HS-27A (cell line): ENCODE results near the gene ELOVL3.
"Not testable (repeated sequence)": the region's sequence is repeated elsewhere in the genome, so short reads cannot be mapped to it uniquely, and the experiment has no call there.

ENCODE experiments used
- DNase-seq: peaks from one replicate; pipeline ENCODE4 v3.0.0-alpha.2; 2012; ENCODE audit warnings: low read depth, missing footprints

Gene ELOVL3, protein sequence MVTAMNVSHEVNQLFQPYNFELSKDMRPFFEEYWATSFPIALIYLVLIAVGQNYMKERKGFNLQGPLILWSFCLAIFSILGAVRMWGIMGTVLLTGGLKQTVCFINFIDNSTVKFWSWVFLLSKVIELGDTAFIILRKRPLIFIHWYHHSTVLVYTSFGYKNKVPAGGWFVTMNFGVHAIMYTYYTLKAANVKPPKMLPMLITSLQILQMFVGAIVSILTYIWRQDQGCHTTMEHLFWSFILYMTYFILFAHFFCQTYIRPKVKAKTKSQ

DNA sequence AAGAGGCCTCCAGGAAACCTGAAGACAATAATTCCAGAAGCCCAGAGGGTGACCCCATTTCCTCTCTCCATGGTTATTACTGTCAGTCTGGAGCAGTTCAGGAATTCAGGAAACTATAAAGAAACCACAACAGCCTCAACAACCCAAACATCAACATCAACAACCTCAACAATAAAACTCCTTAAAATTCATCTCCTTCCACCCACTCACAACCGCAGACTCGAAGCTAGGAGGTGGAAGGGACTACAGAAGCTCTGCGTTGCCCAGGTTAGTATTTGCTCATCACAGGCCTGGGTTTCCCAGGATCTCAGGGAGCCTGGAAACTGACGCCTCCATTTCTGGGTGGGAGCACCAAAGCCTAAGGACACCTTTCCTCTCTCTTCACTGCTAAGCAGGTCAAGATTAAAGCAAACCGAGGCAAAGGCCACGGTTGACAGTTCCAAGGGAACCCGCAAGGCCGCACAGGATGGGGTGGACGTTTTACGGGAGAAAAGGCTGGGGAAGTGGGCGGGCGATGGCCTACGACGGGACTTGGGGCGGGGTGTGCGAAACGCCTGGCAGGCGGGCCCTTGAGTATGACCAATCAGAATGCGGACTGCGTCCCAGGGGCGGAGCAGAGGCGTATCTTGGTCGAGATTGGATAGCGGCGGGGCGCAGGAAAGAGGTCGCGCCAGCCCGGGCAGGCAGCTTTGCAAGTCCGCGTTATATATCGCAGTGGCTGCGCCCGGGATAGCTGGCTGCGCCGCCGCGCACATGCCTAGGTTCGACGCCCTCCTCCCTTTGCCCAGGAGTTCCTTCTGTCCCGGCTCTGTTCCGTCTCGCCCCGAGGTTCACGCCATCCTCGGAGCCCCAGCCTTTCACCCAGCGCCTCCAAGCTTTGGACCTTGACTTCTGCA, at the start of gene ELOVL3:
ELOVL3 (plus strand) TSS at position 654 of the 896 bp plus-strand sequence. CDS start 250 bp downstream, outside the sequence.
- DNase-seq = peak; percentile 62

DNA sequence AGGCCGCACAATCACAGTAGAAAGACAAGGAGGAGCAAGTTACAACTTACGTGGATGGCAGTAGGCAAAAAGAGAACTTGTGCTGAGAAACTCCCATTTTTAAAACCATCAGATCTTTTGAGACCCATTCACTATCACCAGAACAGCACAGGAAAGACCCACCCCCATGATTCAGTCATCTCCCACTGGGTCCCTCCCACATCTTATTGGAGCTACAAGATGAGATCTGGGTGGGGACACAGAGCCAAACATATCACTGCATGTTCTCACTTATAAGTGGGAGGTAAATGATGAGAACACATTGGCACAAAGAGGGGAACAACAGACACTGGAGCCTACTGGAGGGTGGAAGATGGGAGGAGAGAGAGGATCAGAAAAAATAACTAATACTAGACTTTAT, 41.5 kb upstream of the ELOVL3 start:
- no peak for DNase-seq

DNA sequence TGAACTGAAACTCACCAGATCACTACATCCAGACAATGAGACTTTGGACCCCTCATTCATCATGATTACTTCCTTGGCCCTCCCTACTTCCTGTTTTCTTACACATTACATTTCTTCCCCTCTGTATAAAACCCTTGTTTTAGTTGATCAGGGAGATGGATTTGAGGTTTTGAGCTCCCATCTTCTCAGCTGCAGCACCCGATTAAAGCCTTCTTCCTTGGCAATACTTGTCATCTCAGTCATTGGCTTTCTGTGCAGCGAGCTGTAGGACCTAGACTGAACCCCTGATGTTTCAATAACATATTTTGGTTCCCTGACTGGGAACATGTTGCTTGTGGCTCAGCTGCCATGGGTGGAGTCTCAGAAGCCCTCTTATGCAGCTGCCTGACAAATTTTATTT, 40.8 kb upstream of the ELOVL3 start:
- DNase-seq = no peak

DNA sequence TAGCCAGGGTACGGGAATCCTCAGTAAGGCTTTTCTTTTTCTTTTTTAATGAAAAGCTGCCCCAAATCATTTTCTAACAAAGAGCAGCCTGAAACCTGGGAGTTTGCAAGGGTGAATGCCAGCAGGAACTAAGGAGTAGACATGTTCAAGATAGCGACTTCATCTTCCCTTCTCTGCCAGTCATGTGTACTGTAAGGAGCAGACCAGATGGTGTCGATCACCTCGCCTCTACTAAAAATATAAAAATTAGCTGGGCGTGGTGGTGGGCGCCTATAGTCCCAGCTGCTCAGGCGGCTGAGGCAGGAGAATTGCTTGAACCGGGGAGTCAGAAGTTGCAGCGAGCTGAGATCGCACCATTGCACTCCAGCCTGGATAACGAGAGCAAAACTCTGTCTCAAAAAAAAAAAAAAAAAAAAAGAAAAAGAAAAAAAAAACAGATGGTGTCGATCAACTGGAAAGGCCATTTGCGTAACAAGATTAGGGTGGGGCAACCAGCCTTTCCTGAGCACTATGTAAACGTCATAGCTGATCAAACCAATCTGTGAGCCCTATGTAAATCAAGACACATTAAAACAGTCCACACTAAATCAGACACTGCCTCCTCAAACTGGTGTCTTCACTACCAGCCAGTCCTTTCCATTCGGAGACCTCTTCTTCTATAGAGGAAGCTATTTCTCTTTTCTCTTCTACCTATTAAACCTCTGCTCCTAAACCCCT, 40.1 kb upstream of the ELOVL3 start:
- no peak for DNase-seq

DNA sequence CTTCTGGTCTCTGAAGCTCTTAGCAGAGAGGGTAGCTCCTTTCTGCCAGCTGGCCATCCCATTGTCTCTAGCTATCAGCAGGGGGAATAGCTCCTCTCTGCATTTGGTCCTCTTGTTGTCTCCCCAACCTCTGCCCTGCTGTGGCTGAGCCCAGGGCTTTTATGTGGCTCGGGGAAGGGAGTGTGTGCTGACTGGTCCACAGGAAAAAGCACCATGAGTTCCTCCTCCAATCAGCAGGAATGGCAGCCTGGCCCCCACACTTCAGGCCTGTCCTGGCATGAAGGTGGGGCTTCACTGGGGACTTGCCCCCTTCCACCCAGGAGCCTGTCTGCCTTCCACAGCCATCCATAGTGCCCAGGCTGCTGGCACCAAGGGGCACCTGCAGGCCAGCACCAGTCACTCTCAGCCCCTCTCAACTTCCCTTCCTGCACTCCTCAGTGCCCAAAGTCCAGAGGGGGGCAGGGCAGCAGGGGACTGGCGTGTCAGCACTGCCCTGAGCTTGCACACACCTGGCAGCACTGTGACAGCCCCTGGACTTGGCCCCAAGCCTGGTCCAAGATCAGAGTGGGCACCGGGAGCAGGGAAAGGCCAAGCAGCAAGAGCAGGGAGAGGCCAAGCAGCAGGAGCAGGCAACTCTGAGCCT, 37.7 kb upstream of the ELOVL3 start:
- no peak for DNase-seq

DNA sequence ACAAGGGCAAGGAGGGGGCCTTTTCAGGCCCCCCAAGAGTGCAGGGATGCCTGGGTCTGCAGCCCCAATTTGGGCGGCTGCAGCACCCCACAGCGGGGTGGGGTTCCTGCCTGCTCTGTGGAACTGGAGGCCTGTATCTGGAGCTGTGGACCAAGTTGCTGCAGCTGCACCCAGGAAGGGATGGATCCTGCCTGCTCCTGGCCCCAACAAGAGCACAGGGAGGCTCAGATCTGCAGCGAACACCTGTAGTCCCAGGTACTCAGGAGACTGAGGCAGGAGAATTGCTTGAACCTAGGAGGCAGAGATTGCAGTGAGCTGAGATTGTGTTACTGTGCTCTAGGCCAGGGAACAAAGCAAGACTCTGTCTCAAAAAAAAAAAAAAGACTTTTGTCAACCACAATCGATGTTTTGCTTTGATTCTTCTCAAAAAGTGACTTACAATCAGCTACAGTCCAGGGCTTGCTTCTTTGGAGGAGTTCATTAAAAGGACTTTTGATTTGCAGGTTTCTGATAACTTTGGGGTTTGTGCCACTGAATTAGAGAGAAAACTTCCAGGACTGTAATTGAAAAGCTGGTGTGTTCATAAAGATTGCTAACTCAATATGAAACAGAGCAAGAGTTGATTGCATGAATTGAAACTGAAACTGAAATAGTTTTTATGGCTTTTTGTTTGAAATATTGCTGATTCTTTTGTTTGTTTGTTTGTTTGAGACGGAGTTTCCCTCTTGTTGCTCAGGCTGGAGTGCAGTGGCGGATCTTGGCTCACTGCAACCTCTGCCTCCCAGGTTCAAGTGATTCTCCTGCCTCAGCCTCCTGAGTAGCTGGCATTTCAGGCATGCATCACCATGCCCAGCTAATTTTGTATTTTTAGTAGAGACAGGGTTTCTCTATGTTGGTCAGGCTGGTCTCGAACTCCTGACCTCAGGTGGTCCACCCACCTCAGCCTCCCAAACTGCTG, 36.9 kb upstream of the ELOVL3 start:
- not testable (repeated sequence) for DNase-seq

DNA sequence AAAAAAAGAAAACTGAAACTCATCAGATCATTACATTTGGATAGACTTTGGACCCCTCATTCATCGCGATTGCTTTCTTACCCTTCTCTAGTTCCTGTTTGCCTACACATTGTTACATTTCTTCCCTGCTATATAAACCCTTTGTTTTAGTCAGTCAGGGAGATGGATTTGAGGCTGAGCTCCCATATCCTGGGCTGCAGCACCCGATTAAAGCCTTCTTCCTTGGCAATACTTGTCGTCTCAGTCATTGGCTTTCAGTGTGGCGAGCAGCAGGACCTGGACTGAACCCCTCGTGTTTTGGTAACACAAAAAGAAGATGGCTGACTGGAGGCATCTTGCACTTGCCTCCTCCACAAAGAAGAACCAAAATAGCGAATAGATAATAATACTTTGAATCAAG, 34.1 kb upstream of the ELOVL3 start:
- no peak for DNase-seq

DNA sequence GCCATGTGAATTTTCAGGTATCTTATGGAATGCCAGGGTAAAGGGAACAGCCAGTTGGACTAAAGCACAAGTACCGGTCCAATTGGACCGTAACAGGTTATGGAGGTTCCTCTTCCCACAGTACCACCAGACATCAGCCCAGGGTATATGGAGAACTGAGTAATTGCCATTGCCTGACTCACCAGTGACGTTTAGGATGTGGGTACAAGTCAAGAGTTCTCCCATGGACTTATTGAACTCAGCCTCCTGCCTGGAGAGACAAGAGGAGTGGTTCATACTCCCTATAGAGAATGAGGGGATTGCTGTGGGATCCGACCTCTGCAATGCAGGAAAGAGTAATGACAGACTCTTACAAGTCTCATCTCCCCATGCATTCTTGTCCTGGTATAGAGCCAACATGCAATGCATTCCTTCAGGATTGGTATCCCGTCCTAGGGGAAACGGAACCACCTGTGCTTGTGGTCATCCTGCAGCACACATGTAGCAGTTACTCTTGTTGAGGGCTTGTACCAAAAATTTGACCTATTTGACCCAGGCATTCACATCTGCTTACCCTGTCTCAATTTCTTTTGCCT, 30.7 kb upstream of the ELOVL3 start:
- no peak for DNase-seq

DNA sequence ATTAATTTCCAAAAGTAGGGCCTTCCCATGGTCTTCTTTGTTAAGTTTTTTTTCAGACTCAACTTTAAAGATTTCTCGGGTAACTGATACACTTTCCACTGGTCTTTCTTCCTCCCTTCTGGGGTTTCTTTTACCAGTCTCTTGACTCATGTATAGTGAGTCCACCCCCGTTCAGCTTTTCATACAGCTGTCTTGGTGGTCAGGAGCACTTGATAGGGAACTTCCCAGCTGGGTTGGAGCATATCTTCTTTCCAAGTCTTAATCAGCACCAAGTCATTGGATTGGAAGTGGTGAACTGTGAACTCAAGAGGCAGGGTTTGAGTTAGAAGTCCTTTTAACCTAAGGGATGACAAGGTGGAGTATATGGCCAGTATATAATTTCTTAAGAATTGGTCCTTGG, 29.2 kb upstream of the ELOVL3 start:
- no peak for DNase-seq

DNA sequence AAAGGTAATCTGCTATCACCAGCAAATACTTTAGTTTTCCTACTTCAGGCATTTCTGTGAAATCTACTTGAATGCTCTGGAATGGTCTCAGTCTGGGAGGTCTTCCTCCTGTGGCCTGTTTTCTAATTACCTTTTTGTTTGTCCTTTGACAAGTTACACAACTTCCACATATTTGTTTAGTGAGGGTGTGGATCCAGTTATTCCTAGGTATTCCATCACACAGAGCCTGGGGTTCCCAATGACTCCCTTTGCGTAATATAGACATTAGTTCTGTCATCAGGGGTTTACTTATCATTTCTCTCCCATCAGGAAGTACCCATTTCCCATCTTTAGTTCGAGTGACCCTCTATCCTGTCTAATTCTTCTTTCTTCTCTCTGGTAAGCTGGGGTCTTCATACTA, 28.1 kb upstream of the ELOVL3 start:
- DNase-seq = no peak

DNA sequence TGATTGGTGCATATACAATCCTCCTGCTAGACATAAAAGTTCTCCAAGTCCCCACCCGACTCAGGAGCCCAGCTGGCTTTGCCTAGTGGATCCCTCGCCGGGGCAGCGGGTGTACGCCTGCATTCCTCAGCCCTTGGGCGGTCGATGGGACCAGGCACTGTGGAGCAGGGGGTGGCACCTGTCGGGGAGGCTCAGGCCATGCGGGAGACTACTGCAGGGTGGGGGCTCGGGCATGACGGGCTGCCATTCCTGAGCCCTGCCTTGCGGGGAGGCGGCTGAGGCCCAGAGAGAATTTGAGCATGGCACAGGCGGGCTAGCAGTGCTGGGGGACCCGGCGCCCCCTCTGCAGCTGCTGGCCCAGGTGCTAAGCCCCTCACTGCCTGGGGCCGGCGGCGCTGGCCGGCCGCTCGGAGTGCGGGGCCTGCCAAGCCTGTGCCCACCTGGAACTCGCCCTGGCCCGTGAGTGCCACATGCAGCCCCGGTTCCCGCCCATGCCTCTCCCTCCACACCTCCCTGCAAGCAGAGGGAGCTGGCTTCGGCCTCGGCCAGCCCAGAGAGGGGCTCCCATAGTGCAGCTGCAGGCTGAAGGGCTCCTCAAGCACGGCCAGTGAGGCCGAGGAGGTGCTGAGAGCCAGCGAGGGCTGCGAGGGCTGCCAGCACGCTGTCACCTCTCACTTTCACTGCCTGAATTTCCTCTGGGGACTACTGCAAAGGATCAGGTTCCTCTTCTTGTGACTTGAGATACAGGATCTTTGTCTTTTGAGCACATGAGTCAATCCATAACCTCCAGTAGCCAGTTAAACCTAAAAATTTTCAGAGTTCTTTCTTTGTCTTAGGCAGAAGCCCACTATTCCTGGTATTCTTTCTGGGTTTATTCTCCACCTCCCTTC, 25.1 kb upstream of the ELOVL3 start:
- DNase-seq = no peak

DNA sequence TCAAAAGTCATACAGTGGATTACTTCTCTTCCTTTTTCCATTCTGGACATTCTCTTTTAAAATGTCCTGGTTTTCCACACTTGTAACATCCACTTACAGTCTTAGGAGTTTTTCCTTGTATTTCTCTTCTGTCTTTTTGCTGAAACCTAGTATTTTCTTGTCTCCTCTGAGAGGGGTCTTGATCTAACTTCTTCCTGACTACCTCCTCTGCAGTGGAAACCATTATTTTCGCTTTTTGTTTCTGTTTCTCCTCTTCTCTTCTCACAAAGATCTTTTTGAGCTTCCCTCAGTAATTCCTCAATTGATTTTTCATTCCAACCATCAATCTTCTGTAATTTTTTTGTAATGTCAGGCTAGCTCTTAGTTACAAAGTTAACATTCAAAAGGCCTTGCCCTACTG, 23.7 kb upstream of the ELOVL3 start:
- no peak for DNase-seq

DNA sequence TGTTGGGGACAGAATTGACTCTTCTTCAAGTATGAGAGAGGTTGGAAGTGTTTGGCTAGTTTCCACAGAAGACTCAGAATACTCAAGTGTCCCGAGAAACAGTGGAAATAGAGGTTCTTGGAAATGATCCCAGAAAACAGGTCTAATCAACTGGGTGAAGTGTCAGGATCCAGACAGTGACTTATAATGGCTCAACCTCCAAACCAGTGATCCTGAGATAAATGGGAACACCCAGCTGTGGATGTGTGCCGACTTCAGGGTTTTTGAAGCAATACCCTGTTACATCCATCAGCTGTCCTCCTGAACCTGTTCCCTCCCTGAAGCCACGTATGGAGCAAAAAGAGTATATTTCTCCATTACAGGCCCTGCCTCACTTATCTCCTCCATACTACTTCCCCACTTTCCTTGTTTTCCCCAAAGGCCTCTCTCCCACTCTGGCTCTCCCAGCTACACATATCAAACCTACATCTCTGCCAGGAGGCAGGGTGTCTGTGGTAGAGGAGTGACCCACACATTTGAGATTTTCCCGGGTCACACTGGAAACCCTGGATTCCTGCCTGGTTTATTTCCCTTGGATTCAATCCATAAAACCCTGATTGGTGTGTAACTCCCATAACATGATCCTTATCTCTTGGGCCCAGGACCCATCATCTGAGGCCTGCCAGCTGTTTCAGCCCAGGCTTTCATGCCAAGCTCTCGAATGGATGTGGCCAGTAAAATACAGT, 17.6 kb upstream of the ELOVL3 start:
- no peak for DNase-seq

DNA sequence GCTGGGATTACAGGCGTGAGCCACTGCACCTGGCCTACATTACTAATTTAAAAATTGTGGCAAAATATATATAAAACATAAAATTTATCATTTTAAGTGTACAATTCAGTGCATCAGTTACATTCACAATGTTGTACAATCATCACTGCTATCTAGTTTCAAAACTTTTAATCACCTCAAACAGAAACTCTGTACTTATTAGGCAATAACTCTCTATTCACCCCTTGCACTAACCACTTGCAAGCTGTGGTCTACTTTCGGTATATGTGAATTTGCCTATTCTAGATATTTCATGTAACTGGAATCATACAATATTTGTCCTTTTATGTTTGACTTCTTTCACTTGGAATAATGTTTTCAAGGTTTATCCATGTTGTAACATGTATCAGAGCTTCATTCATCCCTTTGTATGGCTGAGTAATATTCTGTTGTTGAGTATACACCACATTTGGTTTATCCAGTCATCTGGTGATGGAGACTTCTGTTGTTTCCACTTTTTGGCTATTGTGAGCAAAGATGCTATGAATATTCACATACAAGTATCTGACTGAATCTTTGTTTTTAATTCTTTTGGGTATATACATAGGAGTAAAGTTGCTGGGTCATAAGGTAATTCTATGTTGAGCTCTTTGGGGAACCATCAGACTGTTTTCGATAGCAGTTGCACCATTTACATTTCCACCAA, 14.3 kb upstream of the ELOVL3 start:
- no peak for DNase-seq

DNA sequence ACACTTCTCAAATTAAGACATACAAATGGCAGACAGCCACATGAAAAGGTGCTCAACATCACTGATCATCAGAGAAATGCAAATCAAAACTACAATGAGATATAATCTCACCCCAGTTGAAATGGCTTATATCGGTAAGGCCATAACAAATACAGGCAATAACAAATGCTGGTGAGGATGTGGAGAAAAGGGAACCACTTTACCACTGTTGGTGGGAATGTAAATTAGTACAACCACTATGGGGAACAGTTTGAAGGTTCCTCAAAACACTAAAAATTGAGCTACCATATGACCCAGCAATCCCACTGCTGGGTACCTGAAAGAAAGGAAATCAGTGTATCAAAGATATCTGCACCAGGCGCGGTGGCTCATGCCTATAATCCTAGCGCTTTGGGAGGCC, 12.5 kb upstream of the ELOVL3 start:
- not testable (repeated sequence) for DNase-seq

DNA sequence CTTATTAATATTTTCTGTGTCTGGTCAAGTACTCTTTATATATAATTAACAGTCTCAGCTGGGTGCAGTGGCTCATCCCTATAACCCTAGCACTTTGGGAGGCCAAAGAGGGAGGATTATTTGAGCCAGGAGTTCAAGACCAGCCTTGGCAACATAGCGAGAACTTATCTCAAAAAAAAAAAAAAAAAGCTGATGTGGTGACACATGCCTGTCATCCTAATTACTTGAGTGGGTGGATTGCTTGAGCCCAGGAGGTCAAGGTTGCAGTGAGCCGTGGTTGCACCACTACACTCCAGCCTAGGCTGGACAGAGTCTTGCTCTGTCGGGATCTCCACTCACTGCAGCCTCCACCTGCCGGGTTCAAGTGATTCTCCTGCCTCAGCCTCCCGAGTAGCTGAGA, 6.7 kb upstream of the ELOVL3 start:
- no peak for DNase-seq

DNA sequence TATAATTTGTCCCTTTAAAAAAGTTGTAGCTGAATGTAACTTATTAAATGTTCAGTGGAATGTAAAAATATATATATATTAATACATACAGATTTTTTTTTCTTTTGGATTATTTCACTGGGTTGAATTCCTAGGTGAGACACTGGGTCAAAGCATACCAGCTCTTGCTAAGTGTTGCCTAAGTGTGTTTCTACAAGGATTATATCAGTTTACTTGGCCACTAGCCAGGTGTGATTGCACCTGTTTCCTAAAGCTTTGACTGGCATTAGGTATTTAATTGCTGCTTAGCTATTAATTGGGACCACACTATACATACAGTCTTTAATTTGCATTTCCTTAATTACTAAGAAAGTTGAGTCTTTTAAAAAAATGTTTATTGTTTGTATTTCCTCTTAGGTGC, 5.5 kb upstream of the ELOVL3 start:
- DNase-seq = no peak

DNA sequence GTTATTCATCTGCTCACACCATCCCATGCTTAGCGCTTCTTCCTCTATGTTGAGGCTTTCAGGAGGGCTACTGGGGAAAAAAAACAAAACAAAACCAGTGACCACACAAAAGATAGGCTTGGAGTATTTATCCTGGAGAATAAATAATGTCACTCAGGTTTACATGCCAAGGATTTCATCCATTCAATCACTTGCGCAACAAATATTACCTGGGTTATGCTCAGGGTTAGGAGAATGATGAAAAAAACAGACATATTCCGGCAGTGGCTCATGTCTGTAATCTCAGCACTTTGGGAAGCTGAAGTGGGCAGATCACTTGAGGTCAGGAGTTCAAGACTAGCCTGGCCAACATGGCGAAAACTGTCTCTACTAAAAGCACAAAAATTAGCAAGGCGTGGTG, 3.3 kb upstream of the ELOVL3 start:
- DNase-seq = no peak

DNA sequence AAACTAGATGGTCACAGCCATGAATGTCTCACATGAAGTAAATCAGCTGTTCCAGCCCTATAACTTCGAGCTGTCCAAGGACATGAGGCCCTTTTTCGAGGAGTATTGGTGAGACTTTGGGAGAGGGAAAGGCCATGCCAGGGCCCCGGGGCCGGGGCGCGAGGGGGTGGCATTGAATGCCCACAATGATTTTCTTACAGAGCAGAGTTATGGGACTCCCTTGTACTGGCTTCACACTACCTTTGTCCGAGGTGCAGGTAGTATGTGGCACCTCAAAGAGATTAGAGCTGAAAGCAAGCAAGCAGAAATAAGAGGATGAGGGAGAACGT, 407 bp downstream of the ELOVL3 start:
- DNase-seq = no peak
